NCI-H2227 (cell line): Measurements from ENCODE around the gene COL5A2.

ENCODE experiments used
- DNase-seq: peaks from one replicate; lab custom pipeline; 2025; ENCODE audit not compliant: unreplicated experiment; lab: John Stamatoyannopoulos, UW

COL5A2 gene

DNA sequence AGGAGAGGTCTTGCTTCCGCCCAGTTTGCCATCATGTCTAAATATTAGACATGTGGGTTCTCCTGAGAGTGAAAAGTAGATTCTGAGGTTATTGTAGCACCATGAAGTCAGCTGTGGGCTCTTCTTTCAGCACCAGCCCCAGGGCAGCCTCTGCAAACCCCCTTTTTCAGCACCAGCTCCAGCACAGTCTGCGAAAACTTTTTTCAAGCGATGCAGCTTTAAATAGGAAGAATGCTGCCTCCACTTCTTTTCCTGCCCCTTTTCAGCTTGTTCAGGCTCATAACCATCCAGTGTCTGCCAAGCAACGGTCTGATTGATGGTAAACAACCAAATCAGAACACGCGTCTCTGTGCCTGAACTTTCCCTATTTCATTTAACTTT is at the start of gene COL5A2:
TSS of gene COL5A2 (minus strand) at position 192 of the 381 bp plus-strand sequence. CDS start at position 35, 157 bp downstream.
- DNase-seq, result peak; percentile 62

DNA sequence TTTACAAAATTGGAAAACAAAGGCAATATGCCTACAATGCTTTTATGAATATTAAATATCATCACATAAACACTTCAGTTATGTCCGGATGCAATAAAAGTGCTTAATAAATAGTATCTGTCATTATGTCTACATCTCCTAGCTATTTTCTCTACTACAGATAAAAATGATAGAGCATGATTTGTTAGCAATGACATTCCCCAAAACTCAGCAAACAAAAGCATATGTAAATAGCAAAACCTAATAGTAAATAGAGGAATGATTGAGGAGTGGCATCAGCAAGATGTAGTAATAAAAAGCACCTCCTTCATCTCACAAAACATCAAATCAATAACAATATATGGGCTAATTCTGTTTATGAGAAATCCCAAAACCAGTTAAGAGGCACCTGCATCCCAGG is 46.5 kb upstream of the COL5A2 start:
- no peak for DNase-seq

DNA sequence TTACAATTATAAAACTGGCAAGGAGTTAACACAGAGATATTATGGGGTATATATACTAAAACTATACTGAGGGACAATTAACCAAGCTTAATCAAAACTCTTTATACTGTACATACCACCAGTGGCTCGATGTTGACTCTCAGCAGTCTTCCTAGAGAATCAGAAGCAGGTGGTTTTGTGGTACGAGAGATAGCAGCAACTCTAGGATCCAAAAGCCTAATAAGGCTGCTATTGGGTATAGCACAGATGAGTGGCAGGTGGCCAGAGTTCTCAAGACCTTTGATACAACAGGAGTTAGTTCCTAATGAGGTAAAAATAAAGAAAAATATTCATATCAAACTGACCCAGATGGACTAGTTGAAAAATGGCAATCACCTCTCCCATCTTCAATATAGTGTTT is 45.5 kb upstream of the COL5A2 start:
- no peak for DNase-seq

DNA sequence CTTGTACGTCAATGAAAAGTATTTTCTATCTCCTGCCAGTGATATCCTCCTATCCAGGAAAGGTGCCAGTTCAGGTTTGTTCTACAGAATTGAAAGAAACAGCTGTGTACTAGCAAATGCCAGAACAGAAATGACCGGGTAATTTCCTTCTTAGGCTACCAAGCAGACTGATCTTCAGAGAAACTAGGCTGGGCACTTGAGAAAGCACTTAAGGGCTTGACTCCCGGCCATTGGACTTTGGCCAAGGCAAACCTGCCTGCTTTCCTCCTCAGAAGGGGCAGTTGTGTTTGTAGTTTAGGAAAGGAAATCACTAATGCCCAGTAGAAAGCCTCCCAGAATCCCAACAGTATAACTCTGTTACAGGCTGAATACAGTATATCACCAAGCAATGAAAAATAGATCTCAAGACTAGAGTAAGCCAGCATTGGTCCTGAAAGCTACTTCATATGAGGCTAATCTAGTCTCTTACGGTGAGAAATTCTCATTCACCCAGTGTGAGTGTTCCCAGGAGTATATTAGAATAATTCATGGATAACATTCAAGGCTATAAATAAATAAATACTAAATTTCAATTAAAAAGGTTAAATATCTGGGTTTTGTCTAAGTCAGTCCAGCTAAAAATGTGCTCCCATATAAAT is 43.0 kb upstream of the COL5A2 start:
- DNase-seq, result peak; percentile 72

DNA sequence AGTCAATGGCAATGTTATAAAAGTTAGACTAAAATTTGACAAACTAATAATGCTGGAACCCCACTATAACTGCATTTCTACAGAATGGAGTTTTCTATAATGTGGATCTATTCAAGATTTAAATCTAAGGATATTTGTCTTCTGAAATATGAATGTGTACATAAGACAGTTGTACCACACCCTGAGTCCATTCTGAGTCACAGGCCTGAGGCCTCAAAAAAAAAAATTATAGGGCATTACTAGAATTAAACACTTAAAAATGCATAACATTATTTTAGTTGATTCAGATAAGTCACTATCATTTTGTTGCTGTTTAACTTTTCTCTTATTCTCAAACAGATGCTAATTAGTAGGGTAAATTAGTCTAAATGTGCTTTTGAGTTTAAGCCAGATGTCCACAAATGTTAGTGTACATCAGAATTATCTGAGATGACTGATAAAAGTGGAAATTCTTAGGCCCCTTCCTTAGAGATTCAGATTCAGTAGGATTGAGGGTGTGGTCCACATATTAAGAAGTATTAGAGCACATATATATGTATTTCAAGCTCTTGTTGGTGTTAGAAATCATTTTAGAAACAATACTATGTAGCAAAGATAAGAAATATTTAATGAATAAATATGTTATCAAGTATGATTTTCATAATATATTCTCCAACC is 42.4 kb upstream of the COL5A2 start:
- no peak for DNase-seq

DNA sequence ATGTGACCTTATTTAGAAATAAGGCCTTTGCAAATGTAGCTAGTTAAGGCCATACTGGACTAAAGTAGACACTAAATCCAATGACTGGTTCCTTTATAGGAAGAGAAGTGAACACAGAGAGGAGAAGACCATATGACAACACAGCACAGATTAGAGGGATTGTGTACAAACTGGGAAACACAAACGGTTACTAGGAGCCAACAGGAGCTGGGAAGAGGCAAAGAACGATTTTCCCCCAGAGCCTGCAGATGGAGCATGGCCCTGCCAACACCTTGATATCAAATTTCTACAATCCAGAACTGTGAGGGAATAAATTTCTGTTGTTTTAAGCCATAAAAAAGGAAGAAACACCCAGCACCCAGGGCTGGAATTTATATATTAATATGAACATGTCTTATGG is 38.7 kb upstream of the COL5A2 start:
- peak; percentile 40 for DNase-seq

- DNase-seq, result peak; percentile 45
Measured at GRCh38 chr2:189217541-189217940, 38.0 kb upstream of the COL5A2 start.

GRCh38 chr2:189217051-189217450 is 37.5 kb upstream of the COL5A2 start:
- DNase-seq, result no peak

DNA sequence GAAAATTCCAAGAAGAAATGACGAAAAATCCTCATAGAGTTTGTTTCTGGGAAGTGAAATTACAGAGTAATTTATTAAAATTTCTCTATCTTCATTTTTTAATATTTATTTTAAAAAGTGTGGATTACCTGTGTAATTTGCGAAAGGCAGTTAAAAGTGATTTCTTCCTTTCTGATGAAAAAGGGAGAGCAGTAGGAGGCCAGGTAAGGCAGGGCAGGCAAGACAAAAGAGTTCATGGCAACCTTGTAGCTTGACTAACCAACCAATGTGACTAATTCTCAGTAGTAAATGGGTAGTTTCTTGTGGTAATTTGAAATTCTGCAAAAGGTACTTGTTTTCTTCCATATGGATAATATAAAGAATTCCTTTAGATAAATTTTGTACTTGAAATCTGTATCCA is 34.9 kb upstream of the COL5A2 start:
- no peak for DNase-seq

GRCh38 chr2:189213250-189213649 is 33.7 kb upstream of the COL5A2 start:
- DNase-seq, result no peak

DNA sequence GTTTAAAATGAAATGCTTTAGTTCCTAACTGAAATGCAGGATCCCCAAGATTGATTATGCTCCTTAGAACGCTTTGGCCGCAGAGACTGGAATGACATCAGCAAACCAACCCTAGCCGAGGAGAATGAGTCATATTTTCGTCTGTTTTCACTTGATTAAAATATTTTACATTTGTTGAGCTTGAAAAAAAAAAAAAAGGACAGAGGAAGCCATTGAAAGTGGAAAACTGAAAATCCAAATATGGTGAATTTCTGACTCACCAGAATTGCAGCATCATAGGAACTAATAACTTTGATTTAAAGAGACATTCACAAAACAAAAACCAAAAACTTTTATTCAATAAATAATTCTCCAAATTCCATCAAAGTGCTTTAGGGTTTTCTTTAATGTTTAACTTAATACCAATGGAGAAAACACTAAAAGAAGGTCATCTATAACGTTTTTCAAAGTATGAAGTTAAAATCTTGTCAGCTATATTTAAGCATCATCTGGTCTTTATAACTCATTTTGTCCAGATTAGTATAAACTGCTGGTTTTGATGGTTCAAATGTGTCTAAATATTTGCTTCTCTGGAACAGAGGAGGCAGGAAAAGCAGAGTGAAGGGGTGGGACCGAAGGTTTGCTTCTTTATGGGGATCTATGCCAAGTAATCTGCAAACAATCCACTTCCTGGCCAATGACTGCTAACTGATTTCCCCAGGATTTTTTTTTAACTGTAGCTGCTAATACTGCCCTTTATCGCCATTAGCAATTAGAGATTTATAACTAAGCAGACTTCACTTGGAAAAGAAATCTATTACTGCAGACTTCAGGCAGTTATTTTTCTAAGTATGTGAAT is 30.9 kb upstream of the COL5A2 start:
- peak; percentile 19 for DNase-seq

GRCh38 chr2:189208254-189208653 is 28.7 kb upstream of the COL5A2 start:
- no peak for DNase-seq

DNA sequence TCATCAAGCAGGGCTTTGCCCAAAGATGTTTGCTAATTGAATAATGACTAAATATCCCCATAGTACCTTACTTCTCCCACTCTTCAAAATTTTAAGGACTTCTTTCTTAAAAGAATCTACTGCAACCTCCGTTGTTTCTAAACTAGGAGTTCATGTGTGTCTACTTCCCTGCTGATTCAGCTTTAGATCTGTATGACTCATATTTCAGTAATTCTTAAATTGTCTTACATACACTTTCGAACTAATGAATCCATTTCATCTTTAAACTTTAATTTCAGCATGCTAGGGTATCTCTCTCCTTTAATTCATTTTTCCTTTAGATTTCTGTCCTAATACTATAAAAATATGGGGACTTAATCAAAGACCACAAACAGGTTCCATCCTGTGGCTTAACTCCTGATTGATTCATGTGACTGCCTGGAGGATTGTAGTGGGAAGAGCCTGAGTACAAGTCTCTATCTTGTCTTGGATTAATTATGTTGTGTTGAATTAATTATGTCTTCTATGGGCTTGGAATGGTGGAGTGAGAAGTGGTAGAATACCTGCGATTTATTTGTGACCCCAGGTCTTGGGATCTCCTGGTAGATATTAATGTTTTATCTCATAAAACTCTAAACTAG is 24.9 kb upstream of the COL5A2 start:
- DNase-seq, result no peak

DNA sequence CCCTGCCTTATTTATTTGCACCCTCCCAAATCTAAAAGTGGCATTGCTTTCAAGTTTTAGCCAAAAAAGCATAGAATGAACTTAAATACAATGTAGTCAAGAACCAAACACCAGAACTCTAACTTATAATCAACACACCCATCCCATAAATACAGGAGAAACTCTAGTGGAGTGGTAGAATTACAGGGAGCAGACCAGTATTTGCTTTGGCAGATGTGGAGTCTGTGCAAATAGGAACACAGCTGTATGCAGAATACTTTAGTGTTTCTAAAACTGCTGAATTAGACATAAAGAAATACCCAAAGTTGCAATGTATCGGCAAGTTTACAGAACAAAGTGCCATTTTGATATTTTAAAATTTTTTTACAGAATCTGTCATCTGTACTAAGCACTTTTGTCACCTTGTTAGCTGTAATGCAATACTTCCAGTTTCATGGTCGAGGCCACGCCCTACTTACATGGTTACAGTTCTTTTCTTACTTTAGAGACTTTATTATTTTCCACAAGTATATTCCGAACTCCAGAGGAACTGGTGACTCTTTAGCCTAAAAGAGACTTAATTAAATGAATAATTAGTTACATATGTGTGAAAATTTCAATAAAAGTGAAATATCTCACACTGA is 23.7 kb upstream of the COL5A2 start:
- no peak for DNase-seq

- DNase-seq, result no peak
Measured at GRCh38 chr2:189199797-189200196, 20.2 kb upstream of the COL5A2 start.

GRCh38 chr2:189192766-189193165 is 13.2 kb upstream of the COL5A2 start:
- no peak for DNase-seq

DNA sequence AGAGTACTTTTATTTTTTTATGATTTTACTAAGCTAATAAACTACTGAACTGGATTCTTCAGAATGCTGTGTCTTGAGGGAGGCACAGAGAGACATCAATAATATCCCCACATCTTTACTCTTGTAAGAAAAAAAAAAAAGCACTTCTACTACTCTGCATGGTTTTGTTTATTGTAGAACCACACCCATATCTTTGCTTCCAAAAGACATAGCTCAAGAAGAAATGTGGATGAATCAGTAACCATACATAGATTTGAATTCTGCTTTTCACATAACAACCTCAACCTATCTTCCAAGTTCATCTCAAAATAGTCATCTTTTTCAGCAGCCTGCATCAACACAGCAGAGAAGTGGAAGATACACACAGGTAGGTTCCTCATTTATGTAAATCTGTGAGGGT is 12.2 kb upstream of the COL5A2 start:
- no peak for DNase-seq

DNA sequence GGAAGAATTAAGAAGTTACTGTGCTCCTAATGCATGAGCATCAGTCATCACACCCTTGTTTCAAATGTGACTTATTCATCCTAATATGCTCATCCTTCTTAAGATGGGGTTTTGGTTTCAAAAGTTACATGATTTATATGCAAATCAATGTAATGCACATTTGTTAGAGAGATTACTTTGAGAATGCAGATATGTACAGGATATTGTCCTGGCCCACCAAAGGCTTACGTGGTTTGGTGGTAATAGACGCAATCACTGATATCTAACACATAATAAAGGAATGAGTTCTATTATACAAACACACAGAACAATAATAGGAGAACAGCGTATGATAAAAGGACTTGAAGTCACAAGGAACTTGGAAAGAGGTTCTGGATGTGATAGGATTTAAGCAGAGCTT is 11.1 kb upstream of the COL5A2 start:
- DNase-seq, result no peak

DNA sequence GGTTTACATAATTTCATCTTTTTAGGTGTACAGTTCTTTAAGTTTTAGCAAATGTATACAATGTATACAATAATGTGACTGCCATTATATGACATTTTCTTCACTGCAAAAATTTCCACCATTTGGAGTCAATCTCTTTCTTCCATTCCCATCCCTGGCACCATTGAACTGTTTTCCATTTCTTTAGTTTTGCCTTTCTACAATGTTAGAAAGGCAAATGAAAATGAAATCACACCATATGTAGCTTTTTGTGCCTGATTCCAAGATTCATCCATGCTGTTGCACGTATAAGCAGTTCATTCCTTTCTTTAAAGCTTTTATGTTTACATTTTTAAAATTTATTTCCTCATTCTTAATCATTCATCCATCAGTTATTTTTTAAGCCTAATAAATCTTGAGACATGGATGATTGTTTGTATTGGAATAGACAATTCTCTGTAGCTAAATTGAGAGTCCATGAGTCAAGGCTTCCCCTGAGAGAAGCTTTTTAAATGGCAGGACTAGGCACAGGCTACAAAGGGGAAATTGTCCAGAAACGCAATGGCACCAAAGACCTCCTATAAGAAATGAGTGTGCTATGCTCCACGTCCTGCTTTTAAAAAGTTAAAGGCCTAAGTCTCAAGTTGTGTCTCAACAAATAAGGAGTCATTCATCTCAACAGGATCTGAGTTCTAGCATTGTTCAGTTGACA is 8.7 kb upstream of the COL5A2 start:
- peak; percentile 40 for DNase-seq

- DNase-seq, result no peak
Measured at GRCh38 chr2:189183170-189183569, 3.6 kb upstream of the COL5A2 start.

DNA sequence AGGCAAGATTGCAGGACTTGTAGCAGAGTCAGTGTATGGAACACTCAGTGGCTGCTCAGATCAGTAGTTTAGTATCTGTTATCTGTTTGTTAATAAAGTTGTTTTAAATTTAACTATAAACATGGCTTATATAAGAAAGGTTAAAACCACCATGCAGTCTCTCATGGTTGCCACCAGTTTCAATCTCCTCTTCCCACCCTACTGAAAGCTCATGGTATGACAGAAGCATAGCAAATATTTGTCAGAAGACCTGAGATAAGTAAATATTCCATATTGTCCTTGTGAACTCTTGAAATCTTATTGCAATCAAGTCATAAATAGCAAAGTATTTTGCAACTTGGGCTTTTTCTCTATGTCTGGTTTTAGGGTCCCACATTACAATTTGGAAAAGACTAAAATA is 2.1 kb upstream of the COL5A2 start:
- DNase-seq, result no peak
